HUES64 (cell line): ENCODE results near the gene SMAD7.

Experiments
- H3K27ac ChIP-seq: 2 replicates; pipeline ENCODE4 v1.7.0; 2013; ENCODE audit warnings: low read depth, low read length, inconsistent platforms
- H3K27me3 ChIP-seq: 2 replicates; pipeline ENCODE4 v1.6.1; 2013; ENCODE audit warnings: mild to moderate bottlenecking, low read length; ENCODE audit not compliant: insufficient read depth
- H3K36me3 ChIP-seq: 2 replicates; pipeline ENCODE4 v1.6.1; 2013; ENCODE audit warnings: mild to moderate bottlenecking, low read length; ENCODE audit not compliant: insufficient read depth
- H3K4me1 ChIP-seq: 2 replicates; pipeline ENCODE4 v1.6.1; 2013; ENCODE audit warnings: mild to moderate bottlenecking, low read length, moderate library complexity; ENCODE audit not compliant: insufficient read depth
- H3K4me3 ChIP-seq: 2 replicates; pipeline ENCODE4 v1.5.1; 2013; ENCODE audit warnings: mild to moderate bottlenecking, low read length, moderate library complexity
- H3K9ac ChIP-seq: 2 replicates; pipeline ENCODE4 v1.6.1; 2013; ENCODE audit warnings: mild to moderate bottlenecking, low read depth, low read length
- H3K9me3 ChIP-seq: 2 replicates; pipeline ENCODE4 v1.6.1; 2013; ENCODE audit warnings: low read depth, low read length; ENCODE audit not compliant: insufficient read depth
- WGBS: fragments of 150-250, 120-280 bp; methylation state at CpG from one replicate; pipeline ENCODE4 v1.1.7; 2013; ENCODE audit warnings: missing lambda C conversion rate; 5-methylcytosine and 5-hydroxymethylcytosine counted together

The SMAD7 gene

DNA sequence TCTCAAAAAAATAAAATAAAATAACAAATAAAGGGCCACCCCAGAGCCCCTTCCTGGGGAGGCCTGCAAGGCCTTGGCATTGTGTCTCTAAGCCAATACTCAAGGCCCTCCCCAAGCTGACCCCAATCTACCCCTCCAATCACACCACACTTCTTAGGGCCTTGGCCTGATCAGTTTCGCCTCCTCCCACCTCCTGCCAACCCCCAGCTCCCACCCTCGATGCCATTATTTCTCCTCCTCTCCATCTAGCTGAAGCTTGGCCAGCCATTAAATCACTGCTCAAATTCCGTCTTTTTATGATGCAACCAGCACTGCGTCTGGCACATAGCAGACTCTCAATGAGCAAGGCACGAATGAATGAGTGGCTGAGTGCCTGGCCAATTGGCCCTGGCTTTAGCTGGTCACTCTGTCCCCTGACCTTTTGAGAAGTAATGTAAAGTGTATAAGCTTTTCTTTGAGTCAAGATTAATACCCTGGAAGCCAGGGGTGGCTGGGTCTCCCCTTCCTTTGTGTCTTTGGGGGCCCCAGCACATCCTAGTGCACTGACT, 55.9 kb downstream of the SMAD7 start:
- 90% methylated on average over 5 of the region's 5 CpGs for WGBS
- Histone ChIP-seq H3K27ac (no peak overlapping the region), H3K9me3 (no peaks in the 10 kb centered on the region), H3K36me3 (no peaks in the 10 kb centered on the region), H3K9ac (no peak overlapping the region), H3K4me3 (no peak overlapping the region), H3K4me1 (peaks cover 6% of the 10 kb centered on the region; the same call in 1 of the 2 replicates), H3K27me3 (no peaks in the 10 kb centered on the region)

DNA sequence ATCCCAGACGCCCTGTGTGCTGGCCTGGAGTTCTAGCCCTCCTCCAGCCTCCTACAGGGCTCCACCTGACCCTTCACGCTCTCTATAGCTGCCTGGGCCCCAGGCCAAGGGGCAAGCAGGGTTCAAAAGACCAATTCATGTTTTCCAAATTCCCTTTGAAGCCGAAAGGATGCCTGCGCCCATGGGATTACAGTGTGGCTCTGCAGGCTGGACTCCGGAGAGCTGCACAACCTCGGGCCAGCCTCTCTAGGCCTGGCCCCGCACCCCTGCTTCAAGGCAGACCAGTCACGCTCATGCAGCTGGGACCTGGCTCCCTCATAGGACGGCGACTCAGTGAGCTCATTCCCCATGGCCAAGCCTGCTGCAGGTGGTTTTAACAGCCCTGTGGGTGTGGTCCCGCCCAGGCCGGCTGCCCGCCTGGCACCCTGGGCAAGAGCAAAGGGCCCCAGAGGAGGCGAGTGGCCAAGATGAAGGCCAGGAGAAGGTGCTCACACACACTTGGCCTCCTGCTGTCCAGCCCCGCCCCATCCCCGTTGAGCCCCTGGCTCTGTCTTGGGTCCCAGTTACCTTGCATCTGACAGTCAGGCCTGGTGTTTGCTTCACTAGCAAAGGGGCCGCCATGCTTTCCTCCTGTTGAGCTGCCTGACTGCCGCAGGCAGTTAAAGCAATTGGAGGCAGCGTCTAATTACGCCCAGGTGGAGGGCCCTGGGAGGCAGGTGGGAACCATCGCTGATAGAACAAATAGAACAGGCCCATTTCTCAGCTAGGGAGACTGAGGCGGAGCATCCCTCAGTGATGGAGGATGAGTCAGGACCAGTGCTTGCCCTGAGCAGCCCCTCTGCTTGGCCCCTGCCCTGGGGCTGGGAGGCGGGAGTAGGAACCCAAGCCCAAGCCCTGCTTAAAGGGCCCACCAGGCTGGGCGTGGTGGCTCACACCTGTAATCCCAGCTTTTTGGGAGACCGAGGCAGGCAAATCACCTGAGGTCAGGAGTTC, 56.9 kb downstream of the SMAD7 start:
- no peak overlapping the region for H3K4me3 ChIP-seq
- no peak overlapping the region for H3K27ac ChIP-seq
- H3K4me1 ChIP-seq: peaks cover 15% of the 10 kb centered on the region
- no peaks in the 10 kb centered on the region for H3K27me3 ChIP-seq
- H3K36me3 ChIP-seq: no peaks in the 10 kb centered on the region
- WGBS: 89% methylated on average over 25 of the region's 25 CpGs
- no peaks in the 10 kb centered on the region for H3K9me3 ChIP-seq
- H3K9ac ChIP-seq: no peak overlapping the region

DNA sequence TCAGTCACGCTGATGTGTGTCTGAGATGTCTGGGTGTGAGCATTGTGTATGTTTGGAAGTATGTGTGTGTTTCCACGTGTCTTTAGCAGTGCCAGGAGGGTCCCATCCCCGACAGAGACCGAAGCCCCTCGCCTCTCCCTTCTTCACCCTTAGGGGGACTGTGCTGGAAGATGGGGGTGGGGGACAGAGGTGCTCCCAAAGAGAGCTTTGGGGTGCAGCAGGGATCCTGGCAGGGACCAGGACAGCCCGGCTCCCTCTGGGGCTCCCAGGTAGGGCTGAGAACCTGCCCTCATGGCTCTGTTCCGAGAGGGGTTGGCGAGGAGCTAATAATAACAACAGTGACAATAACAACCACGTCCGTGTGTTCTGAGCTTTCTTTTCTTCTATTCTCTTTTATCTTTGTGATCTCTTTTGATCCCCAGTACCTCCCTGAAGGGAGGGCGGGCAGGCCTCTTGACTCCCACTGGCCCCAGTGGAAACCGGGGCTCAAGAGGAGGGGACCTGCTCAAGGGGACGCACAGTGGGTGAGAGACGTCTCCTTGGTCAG, 57.6 kb downstream of the SMAD7 start:
- no peaks in the 10 kb centered on the region for H3K27me3 ChIP-seq
- no peak overlapping the region for H3K9ac ChIP-seq
- H3K27ac ChIP-seq: no peak overlapping the region
- 73% methylated on average over 13 of the region's 14 CpGs for WGBS
- H3K4me1 ChIP-seq: peaks cover 15% of the 10 kb centered on the region
- H3K36me3 ChIP-seq: no peaks in the 10 kb centered on the region
- no peaks in the 10 kb centered on the region for H3K9me3 ChIP-seq
- H3K4me3 ChIP-seq: no peak overlapping the region

DNA sequence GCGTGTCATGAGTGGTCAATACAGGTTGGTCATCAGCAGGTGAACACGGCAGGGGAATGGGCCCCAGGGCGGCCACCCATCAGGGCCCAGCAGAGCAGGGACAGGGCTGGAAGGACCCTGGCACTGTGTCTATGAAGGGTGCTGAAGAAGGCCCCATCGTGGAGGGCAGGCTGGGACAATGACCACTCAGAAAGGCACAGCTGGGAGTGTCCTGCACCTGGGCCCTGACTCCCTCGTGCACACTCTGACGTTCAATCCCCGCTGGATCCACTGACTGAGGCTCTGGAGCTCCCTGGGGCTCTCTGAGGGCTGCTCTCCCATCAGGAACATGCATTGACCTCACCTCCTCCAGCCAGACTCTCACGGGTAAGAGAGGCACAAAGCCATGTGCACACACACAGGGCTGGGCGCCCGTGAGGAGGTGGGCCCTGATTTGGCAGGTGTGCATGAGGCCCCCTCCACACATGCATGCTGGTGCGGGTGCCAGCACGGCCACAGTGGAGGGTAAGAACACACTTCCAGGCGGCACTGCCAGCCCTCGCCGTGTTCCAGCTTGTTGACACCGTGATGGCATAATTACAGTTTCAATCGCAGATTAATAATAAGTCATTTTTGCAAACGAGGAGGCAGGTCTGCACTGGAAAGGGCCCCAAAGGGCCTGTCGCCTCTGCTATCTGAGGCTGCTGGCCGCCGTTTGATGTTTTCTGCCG, 58.5 kb downstream of the SMAD7 start:
- Histone ChIP-seq H3K36me3 (no peaks in the 10 kb centered on the region), H3K4me3 (no peak overlapping the region), H3K9me3 (no peaks in the 10 kb centered on the region), H3K9ac (no peak overlapping the region), H3K4me1 (peaks cover 15% of the 10 kb centered on the region), H3K27me3 (no peaks in the 10 kb centered on the region), H3K27ac (no peak overlapping the region)
- WGBS: 92% methylated on average over 22 of the region's 22 CpGs

DNA sequence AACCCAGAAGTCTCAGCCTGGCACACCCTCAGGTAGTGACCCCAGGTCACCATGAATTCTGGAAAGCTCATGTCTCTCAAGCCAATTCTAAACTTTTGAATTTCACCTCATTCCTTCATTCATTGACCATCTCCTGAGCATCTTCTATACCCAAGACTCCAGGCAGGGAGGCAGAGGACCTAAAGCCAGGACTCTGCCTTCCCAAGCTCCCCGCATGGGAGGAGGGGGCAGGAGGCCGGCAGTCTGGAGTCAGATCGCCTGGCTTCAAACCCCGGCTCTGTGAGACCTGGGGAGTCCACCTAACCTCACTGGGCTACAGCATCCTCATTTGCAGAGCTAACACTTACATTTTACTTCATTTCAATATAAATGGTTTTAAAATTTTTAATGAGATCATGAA, 59.0 kb downstream of the SMAD7 start:
- Histone ChIP-seq H3K9ac (no peak overlapping the region), H3K27ac (no peak overlapping the region), H3K36me3 (no peaks in the 10 kb centered on the region), H3K4me1 (peaks cover 12% of the 10 kb centered on the region), H3K9me3 (no peaks in the 10 kb centered on the region), H3K27me3 (no peaks in the 10 kb centered on the region), H3K4me3 (no peak overlapping the region)
- WGBS: 91% methylated on average over 4 of the region's 4 CpGs

DNA sequence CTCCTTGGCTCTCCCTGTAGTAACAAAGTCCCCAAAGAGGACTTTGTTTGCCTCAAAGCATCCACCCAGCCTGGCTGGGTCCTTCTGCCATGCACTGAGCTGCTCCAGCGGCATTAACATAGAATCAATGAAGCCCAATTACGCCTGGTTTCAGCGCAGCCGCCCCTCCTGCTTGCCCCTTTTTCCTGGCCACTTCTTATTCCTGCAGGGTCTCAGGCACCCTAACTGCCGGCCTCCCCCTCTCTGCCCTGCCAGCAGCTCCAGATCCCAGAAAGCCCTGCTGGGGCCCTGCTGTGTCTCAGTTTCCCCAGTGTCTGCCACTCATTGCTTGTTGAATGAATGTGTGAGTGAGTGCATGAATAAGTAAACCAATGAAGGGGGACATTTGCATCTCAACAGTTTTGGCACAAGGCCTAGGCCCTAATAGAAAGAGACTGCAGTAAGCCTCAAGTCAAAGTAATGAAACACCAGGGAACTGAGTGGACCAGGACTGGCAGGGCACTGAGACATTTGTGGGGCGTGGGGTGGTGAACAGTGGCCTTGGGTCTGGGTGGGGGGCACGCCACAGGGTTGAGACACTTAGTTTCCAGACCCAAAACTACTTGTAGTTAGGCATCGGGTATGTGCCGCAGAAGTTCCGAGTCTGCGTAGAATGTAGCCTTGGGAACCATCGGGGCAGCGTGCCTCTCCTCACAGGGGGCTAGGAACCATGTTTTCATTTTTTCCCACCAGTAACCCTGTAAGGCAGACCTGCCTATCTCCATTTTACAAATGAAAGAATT, 60.6 kb downstream of the SMAD7 start:
- Histone ChIP-seq H3K27ac (no peak overlapping the region), H3K9ac (no peak overlapping the region), H3K36me3 (no peaks in the 10 kb centered on the region), H3K4me3 (no peak overlapping the region), H3K9me3 (no peaks in the 10 kb centered on the region), H3K4me1 (peaks cover 12% of the 10 kb centered on the region), H3K27me3 (no peaks in the 10 kb centered on the region)
- 80% methylated on average over 13 of the region's 13 CpGs for WGBS

DNA sequence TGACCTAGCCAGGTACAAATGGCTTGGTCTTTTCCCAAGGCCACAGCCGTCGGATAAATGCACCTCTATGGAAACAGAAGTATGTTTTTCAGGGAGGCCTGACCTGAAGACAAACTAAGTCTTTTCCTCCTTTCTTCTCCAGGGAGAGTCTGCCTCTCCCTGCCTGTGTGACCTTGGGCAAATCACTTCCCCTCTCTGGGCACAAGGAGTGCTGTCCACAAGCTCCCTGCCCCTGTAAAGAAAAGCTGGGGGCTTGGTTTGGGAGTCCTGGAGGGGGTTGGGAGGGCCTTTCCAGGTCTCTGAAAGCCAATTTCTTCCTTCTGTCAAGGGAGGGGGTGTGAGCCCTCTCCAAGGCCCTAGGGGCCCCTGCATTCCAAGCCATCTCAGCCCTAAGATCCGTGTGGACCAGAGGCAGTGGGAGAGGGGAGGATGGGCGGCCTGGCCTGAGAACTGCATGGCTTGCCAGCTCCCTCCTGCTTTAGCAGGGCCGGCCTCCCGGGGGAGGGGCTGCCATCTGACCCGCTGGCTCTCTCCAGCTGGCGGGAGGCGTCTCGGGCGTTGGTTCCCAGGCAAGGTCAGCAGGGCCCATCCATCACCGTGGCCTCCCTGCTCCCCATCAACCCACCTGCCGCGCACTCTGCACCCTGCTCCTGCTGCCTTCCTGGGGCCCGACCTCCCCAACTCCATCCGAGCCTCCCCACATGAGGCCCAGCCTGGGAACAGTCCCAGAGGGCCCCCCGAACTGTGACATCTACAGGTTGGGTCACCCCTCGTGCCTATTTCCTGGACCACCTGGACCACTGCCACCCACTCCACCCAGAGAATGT, 61.4 kb downstream of the SMAD7 start:
- Histone ChIP-seq H3K4me3 (no peak overlapping the region), H3K9ac (no peak overlapping the region), H3K9me3 (no peaks in the 10 kb centered on the region), H3K4me1 (peaks cover 12% of the 10 kb centered on the region), H3K27ac (no peak overlapping the region), H3K36me3 (no peaks in the 10 kb centered on the region), H3K27me3 (no peaks in the 10 kb centered on the region)
- 45% methylated on average over 18 of the region's 18 CpGs for WGBS

DNA sequence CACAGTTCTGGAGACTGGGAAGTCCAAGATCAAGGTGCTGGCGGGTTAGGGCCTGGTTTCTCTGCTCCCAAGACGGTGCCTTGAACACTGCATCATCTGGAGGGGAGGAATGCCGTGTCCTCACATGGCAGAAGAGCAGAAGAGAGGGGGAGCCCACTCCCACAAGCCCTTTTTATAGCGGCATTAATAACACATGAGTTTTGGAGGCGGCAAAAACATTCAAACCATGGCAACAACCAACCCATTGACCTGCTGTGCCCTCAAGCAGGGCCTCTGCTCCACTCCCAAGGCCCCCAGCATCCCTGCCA, 62.0 kb downstream of the SMAD7 start:
- no peak overlapping the region for H3K4me3 ChIP-seq
- no peaks in the 10 kb centered on the region for H3K36me3 ChIP-seq
- no peaks in the 10 kb centered on the region for H3K27me3 ChIP-seq
- WGBS: 96% methylated on average over 5 of the region's 5 CpGs
- peaks cover 12% of the 10 kb centered on the region for H3K4me1 ChIP-seq
- H3K9ac ChIP-seq: no peak overlapping the region
- no peaks in the 10 kb centered on the region for H3K9me3 ChIP-seq
- no peak overlapping the region for H3K27ac ChIP-seq

DNA sequence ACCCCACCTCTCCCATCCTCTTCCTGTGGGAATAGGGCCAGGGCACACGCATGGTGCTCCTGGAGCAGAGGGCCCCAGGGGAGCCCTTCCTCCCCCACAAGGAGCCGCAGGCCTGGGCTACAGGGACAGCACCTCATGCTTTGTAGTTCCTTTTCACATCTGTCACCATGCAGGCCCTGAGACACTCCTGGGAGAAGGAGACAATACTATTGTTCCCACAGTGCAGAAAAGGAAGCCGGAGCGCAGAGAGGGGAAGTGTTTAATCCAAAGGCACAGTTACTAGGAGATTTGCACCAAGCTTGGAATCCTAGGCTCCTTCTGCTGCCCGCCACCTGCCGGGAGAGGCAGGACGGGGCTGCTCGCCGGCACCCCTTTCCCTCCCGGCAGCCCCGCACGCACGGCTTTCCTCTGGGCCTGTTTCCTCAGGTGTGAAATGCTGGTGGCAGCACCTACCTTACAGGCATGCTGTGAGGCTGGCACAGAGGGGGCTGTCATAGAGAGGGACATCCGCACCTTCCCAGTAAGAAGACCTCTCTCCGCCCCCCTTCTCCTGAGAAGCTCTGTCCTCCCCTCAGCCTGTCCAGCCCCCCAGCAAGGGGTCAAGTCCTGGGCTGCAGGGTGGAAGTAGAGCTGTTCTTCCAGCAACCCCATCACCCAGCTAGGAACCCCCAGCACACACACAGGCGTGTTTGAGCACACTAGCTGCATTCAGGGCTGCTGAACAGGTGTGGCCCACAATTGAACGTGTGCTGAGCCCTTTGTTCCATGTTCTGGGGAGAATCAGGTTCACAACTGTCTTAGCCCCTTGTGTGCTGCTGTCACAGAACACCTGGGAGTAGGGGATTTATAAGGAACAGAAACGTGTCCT, 62.6 kb downstream of the SMAD7 start:
- Histone ChIP-seq H3K27me3 (no peaks in the 10 kb centered on the region), H3K4me3 (no peak overlapping the region), H3K4me1 (peaks cover 12% of the 10 kb centered on the region), H3K9ac (no peak overlapping the region), H3K9me3 (no peaks in the 10 kb centered on the region), H3K27ac (no peak overlapping the region), H3K36me3 (no peaks in the 10 kb centered on the region)
- WGBS: 89% methylated on average over 18 of the region's 18 CpGs
